Body of pancreas (tissue), 4 donors: Measurements from ENCODE around the gene PIP5KL1. TPM values are rescaled to one million over a fixed set of nuclear protein-coding genes. Genes with fewer than 3 reads are reported as not detected.
A peak's percentile ranks its signal among the peaks of the same experiment; 100 is the strongest.

Experiments used
- ATAC-seq: fragments of 150-250 bp; one replicate; pipeline ENCODE4 v1.9.1; 2016
- DNase-seq, 4 donors: peaks; one replicate each; pipeline ENCODE4 v3.0.0-alpha.2; 2019
- H3K27ac ChIP-seq, 4 donors: fragments of 200-600 bp; sonication (generic); 1 replicate in 3 of 4; 2 replicates in 1 of 4; pipeline versions ENCODE4 v1.5.1 to v1.6.1; 2016 to 2019; ENCODE audit warnings: mild to moderate bottlenecking in 1 of 4, mixed read lengths in 1 of 4, moderate library complexity in 1 of 4
- H3K27me3 ChIP-seq, 2 donors: fragments of 200-600 bp; sonication (generic); one replicate each; pipeline ENCODE4 v1.6.0; 2016; ENCODE audit warnings: mild to moderate bottlenecking in 1 of 2
- H3K36me3 ChIP-seq, 2 donors: fragments of 200-600 bp; sonication (generic); replicated peaks in 1 of 2; 2 replicates each; pipeline ENCODE4 v1.5.1; 2016; ENCODE audit warnings: low read depth in 2 of 2; ENCODE audit not compliant: insufficient read depth in 1 of 2
- H3K4me1 ChIP-seq: fragments of 200-600 bp; sonication (generic); one replicate; pipeline ENCODE4 v1.6.0; 2016
- H3K4me3 ChIP-seq, 2 donors: fragments of 200-600 bp; sonication (generic); 1 replicate in 1 of 2; 2 replicates in 1 of 2; pipeline ENCODE4 v1.5.1; 2016 to 2019
- H3K9me3 ChIP-seq, 3 donors: fragments of 200-600 bp; sonication (generic); 1 replicate in 2 of 3; 2 replicates in 1 of 3; pipeline ENCODE4 v1.5.1; 2016
- POLR2A ChIP-seq, 3 donors: fragments of 450-650 bp; IDR thresholded peaks; one replicate each; pipeline ENCODE4 v1.6.1; 2016; ENCODE audit warnings: antibody characterized with exemption in 3 of 3, mild to moderate bottlenecking in 2 of 3
- WGBS, 2 donors: methylation state at CpG; one replicate each; pipeline ENCODE4 v1.1.5; 2017; 5-methylcytosine and 5-hydroxymethylcytosine counted together
- intact Hi-C: fragments of 100-400 bp; cut with DNase I; formaldehyde crosslinking; loops from one replicate; pipeline ENCODE4 v1.15.1; 2023
- total RNA-seq, 2 donors: library from RNA; depleted of rRNA; stranded (reverse); fragments of >200 nt; gene quantifications; one replicate each; pipeline ENCODE4 v1.1.0, GENCODE V29; 2016
- TF ChIP-seq, protein P1 (sequence below), 7 experiments: fragments of 450-650 bp in 4 of 7; fragments of 200-600 bp in 3 of 7; sonication (generic) in 3 of 7; IDR thresholded peaks; one replicate each; pipeline ENCODE4 v1.5.1; 2016 to 2019; ENCODE audit warnings: antibody characterized with exemption in 7 of 7

PIP5KL1 gene
- total RNA-seq, 2 donors from 2014 or later, result 1.3 to 2.6 TPM

DNA sequence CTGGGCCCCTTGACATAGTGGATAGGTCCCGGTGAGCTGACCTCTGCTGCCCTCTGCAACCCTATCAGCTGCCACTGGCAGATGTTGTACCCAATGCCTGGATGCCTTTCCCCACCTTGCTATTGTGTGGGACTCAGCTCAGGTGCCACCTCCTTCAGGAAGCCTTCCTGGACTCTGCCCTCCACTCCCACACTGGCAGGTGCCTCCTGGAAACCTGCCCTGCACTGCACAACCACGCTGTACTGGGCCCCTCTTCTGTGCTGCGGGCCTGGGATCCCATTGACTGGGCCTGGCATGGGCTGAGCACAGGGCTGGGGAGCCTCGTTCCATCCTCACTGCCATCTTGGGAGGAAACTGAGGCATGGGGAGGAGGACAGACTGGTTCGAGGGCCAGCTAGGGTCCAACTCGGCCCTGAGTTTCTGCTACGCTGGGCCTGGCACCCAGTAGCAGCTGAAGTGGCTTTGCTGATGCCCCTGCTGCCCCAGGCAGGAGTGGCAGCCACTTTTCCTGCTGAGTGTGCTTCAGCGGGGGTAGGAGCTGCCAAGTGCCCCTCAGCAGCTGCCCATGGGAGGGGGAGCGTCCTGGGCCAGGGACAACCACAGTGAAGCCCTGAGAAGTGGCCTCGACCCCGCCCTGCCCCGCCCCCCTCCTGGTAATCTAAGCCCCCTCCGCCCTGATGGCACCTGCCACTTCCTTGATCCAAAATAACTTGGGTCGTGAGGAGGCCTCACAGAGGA, 54.4 kb downstream of the PIP5KL1 start:
- TF ChIP-seq POLR2A (IDR thresholded peaks at IDR 0.05), result no peak
- TF ChIP-seq, protein P1, sequence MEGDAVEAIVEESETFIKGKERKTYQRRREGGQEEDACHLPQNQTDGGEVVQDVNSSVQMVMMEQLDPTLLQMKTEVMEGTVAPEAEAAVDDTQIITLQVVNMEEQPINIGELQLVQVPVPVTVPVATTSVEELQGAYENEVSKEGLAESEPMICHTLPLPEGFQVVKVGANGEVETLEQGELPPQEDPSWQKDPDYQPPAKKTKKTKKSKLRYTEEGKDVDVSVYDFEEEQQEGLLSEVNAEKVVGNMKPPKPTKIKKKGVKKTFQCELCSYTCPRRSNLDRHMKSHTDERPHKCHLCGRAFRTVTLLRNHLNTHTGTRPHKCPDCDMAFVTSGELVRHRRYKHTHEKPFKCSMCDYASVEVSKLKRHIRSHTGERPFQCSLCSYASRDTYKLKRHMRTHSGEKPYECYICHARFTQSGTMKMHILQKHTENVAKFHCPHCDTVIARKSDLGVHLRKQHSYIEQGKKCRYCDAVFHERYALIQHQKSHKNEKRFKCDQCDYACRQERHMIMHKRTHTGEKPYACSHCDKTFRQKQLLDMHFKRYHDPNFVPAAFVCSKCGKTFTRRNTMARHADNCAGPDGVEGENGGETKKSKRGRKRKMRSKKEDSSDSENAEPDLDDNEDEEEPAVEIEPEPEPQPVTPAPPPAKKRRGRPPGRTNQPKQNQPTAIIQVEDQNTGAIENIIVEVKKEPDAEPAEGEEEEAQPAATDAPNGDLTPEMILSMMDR (IDR thresholded peaks at IDR 0.05), result no peak
- intact Hi-C loops, result loop anchor here (10.0 kb wide), 2 partner anchors 141 to 281 kb away; partner anchors contain the start of gene TOR2A
- Histone ChIP-seq H3K36me3 (no peaks in the 10 kb centered on the region), H3K4me1 (peaks cover 45% of the 10 kb centered on the region), H3K4me3 (no peak overlapping the region), H3K27me3 (no peaks in the 10 kb centered on the region), H3K9me3 (no peaks in the 10 kb centered on the region), H3K27ac (peak overlapping the region in 1 of 4 donors; percentile 26)
- no peak for ATAC-seq
- no peak for DNase-seq
- 72 to 75% methylated on average over 8 to 14 of the region's 14 CpGs for WGBS, 2 donors

DNA sequence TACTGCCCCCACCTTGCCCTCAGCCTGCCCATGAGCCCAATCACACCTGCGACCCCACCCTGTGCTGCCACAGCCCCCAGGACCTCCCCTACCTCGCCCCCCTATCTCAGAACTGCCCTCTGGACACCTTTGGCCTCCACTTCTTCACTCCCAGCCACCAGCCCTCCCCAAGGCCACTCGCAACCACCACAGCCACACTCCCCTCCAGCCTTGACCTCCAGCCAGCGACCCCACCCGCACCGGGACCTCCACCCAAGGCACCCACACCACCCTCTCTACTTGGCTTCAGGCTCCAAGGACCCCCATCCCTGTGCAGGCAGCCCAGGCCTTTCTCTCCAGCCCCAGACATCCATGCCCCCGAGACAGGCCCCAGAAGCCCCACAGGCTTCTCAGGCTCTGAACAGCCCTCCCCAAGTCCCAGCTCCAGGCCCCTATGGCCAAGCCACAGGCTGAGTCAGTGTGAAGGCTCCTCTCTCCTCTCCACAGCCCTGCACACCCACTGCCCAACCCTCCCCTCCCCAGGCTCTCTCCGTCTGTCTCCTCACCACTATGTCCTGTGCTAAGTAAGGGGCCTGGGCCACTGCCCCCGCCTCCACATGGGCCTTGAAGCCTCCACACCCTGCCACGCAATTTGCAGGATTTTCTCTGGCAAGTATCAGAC, 55.1 kb downstream of the PIP5KL1 start:
- TF ChIP-seq, protein P1 (IDR thresholded peaks at IDR 0.05), result no peak
- no peak for TF ChIP-seq POLR2A (IDR thresholded peaks at IDR 0.05)
- Histone ChIP-seq H3K9me3 (no peaks in the 10 kb centered on the region), H3K27me3 (no peaks in the 10 kb centered on the region), H3K4me3 (no peak overlapping the region), H3K36me3 (no peaks in the 10 kb centered on the region), H3K27ac (no peak overlapping the region), H3K4me1 (peaks cover 45% of the 10 kb centered on the region)
- no peak for DNase-seq
- intact Hi-C loops, result loop anchor here (10.0 kb wide), 2 partner anchors 141 to 281 kb away; partner anchors contain the start of gene TOR2A
- no peak for ATAC-seq
- WGBS, 2 donors, result 76 to 92% methylated on average over 10 of the region's 10 CpGs

DNA sequence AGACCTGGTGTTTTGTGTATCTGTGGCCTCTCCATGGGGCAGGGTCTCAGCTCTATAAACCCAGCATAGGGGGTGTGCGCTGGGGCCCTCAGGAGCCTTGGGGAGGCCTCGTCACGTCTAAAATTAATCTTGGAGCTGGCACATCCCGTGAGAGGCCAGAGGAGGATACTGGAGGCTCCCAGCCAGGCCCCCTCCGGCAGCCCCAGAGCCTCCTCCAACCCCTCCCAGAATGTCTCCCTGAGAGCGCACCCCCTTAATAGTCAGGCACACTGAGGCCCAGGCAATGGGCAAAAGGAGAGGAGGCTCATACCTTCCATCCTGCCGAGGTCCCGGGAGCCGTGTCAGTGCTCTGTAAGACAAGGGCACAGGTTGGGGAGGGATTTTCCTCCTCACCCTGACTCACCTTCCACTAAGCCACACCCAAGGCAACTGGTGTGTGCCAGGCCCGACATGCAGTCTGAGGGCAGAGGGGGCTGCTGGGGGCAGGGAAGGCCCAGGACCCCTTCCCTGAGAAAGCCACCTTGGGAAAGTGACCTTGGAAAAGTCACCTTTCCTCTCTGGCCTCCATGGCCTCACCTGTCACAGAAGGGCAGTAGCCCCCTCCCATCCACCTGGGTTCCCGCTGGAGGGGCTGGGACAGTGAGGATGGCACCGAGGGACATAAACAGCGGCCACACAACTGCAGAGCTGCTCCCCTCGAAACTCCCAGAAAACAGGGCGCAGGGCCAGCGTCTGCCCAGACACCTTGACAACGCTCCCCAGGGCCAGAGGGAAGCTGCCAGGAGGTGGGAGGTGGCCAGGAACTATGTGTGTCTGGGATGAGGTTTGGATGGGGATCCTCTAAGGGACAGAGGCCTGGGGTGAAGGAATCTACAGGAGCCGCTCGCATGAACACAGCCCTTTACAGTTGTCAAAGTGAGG, 56.0 kb downstream of the PIP5KL1 start:
- H3K4me1 ChIP-seq, result peaks cover 45% of the 10 kb centered on the region
- intact Hi-C loops, result loop anchor here (10.0 kb wide), 2 partner anchors 140 to 280 kb away; partner anchors contain the start of gene TOR2A
- ATAC-seq (no peak), DNase-seq (no peak)
- peak overlapping the region in 1 of 4 donors; percentile 9 for H3K27ac ChIP-seq
- H3K4me3 ChIP-seq, result no peak overlapping the region
- H3K36me3 ChIP-seq, result no peaks in the 10 kb centered on the region
- WGBS, 2 donors, result 68 to 76% methylated on average over 9 to 19 of the region's 19 CpGs
- H3K27me3 ChIP-seq, result no peaks in the 10 kb centered on the region
- TF ChIP-seq POLR2A (IDR thresholded peaks at IDR 0.05), result no peak
- TF ChIP-seq, protein P1 (IDR thresholded peaks at IDR 0.05), result no peak
- H3K9me3 ChIP-seq, result no peaks in the 10 kb centered on the region

DNA sequence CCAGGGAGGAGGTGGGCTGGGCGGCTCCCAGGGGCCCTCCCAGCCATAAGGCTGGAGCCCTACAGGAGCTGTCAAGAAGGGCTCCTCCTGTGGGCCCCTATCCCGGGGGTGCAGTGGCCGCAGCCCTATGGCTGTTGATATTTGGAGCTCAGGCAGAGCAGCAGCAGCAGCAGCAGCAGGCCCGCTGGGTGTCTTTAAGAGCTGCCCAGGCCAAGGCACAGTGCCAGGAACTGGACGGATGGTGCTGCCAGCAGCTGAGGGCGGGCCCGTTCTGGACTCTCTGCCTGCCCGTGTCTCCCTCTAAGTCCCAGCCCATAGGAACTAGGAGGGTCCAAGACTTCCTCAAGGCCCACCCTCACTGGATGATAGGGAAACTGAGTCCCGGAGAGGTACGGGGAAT, 56.7 kb downstream of the PIP5KL1 start:
- DNase-seq (peak; percentile 76 to 92 (median 82)), ATAC-seq (peak; percentile 41)
- intact Hi-C loops, result loop anchor here (10.0 kb wide), 2 partner anchors 139 to 279 kb away; partner anchors contain the start of gene TOR2A
- Histone ChIP-seq H3K27ac (no peak overlapping the region), H3K9me3 (no peaks in the 10 kb centered on the region), H3K4me1 (peaks cover 45% of the 10 kb centered on the region), H3K27me3 (no peaks in the 10 kb centered on the region), H3K4me3 (no peak overlapping the region), H3K36me3 (no peaks in the 10 kb centered on the region)
- WGBS, 2 donors, result 20 to 34% methylated on average over 1 to 8 of the region's 10 CpGs
- TF ChIP-seq POLR2A (IDR thresholded peaks at IDR 0.05), result no peak
- TF ChIP-seq, protein P1 (IDR thresholded peaks at IDR 0.05), result no peak
